Fibroblast of lung (primary cell): ENCODE measurements around the gene TMEM98. TPM values are rescaled to one million over a fixed set of nuclear protein-coding genes. Genes with fewer than 3 reads are reported as not detected.

Experiments used
- DNase-seq, 2 donors: peaks; one replicate each; pipeline versions ENCODE4 v3.0.0 to v3.0.0-alpha.2; 2010; ENCODE audit warnings: low read depth in 2 of 2
- H2AFZ ChIP-seq: 2 replicates; pipeline ENCODE4 v1.5.1; 2012; ENCODE audit warnings: low read length, control low read depth, inconsistent platforms
- H3K27ac ChIP-seq: 2 replicates; pipeline ENCODE4 v1.5.1; 2011; ENCODE audit warnings: low read length, control low read depth; ENCODE audit not compliant: insufficient read depth
- H3K27me3 ChIP-seq: 2 replicates; pipeline ENCODE4 v1.5.1; 2011; ENCODE audit warnings: mild to moderate bottlenecking, low read length; ENCODE audit not compliant: control insufficient read depth, insufficient read depth
- H3K36me3 ChIP-seq: 2 replicates; pipeline ENCODE4 v1.5.1; 2011; ENCODE audit warnings: low read length; ENCODE audit not compliant: control insufficient read depth, insufficient read depth
- H3K4me1 ChIP-seq: 2 replicates; pipeline ENCODE4 v1.5.1; 2011; ENCODE audit warnings: low read length; ENCODE audit not compliant: control insufficient read depth, insufficient read depth; ENCODE audit errors: extremely low read depth
- H3K4me2 ChIP-seq: 2 replicates; pipeline ENCODE4 v1.5.1; 2011; ENCODE audit warnings: low read length, control low read depth; ENCODE audit not compliant: insufficient read depth; ENCODE audit errors: extremely low read depth
- H3K4me3 ChIP-seq, 4 experiments: fragments of 200-600 bp in 1 of 4; sonication (generic) in 1 of 4; replicated peaks in 1 of 4; 2 replicates each; pipeline ENCODE4 v1.5.1; 2011 to 2016; ENCODE audit warnings: low read length in 4 of 4, low read depth in 3 of 4, mild to moderate bottlenecking in 3 of 4, control low read depth in 2 of 4, inconsistent platforms in 1 of 4, mixed read lengths in 1 of 4; ENCODE audit not compliant: insufficient read depth in 1 of 4; ENCODE audit errors: control extremely low read depth in 1 of 4
- H3K79me2 ChIP-seq: 2 replicates; pipeline ENCODE4 v1.5.1; 2012; ENCODE audit warnings: mild to moderate bottlenecking, low read length, inconsistent platforms; ENCODE audit not compliant: control insufficient read depth, insufficient read depth
- H3K9ac ChIP-seq: 2 replicates; pipeline ENCODE4 v1.5.1; 2011; ENCODE audit warnings: mild to moderate bottlenecking, low read length, control low read depth; ENCODE audit not compliant: insufficient read depth
- H3K9me3 ChIP-seq: 2 replicates; pipeline ENCODE4 v1.5.1; 2012; ENCODE audit warnings: low read depth, low read length; ENCODE audit not compliant: control insufficient read depth, insufficient read depth
- H4K20me1 ChIP-seq: 2 replicates; pipeline ENCODE4 v1.5.1; 2011; ENCODE audit warnings: low read length; ENCODE audit not compliant: control insufficient read depth, insufficient read depth; ENCODE audit errors: extremely low read depth
- EZH2 ChIP-seq: IDR thresholded peaks from 2 replicates; pipeline ENCODE4 v1.5.1; 2012; ENCODE audit warnings: low read length, control low read depth, mild to moderate bottlenecking; ENCODE audit errors: missing control alignments
- polyA plus RNA-seq, 2 donors: library from polyadenylated mRNA; depleted of rRNA in 1 of 2; stranded (reverse) in 1 of 2; unstranded in 1 of 2; fragments of >200 nt; gene quantifications; 2 replicates each; pipeline ENCODE4 v1.2.1, GENCODE V29; 2011 to 2012; ENCODE audit warnings: missing spikeins in 1 of 2
- total RNA-seq: library from RNA; depleted of rRNA; stranded (reverse); fragments of >200 nt; gene quantifications from 2 replicates; pipeline ENCODE4 v1.2.1, GENCODE V29; 2014
- TF ChIP-seq, protein P1 (sequence below), 2 donors: IDR thresholded peaks in 1 of 2; conservative IDR thresholded peaks in 1 of 2; 1 replicate in 1 of 2; 2 replicates in 1 of 2; pipeline ENCODE4 v1.5.1; 2011 to 2012; ENCODE audit warnings: low read length in 2 of 2, control low read depth in 1 of 2, inconsistent platforms in 1 of 2, low read depth in 1 of 2, mild to moderate bottlenecking in 1 of 2

Gene TMEM98
- total and polyA plus RNA-seq, 2 donors (not counting 1 experiment from before 2014, with no cell fraction given) = 153 to 220 TPM

DNA sequence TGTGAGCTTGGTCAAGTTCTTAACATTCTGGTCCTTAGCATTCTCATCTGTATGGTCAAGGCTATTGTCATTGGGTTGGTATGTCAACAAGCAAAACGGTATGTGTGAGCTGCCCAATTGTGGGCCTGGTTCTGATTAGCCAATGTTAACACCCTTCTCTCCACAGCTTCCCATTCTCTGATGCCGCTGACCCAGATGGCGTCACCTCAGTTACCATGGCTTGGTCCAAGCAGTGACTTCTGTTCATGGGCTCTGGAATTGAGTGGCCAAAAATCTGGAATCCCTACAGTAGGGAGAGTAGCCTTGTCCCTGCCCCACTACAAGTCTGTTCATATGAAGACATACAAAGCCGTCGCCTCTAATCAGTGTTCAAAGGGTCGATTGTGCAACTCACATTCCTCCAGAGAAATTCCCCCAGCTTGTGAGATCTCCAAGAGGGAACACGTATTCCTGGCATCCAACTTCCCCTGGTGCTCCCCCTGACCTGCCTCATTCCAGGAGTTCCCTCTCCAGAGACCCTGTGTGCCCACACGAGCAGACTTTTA is 15.8 kb downstream of the TMEM98 start:
- Histone ChIP-seq H3K27ac (peak overlapping the region; percentile 16), H3K79me2 (no peaks in the 10 kb centered on the region), H2AFZ (no peak overlapping the region), H3K4me2 (no peak overlapping the region), H3K9me3 (no peaks in the 10 kb centered on the region), H3K27me3 (no peaks in the 10 kb centered on the region), H3K36me3 (no peaks in the 10 kb centered on the region), H3K4me3 (no peak overlapping the region), H3K4me1 (peaks cover 10% of the 10 kb centered on the region), H4K20me1 (no peaks in the 10 kb centered on the region), H3K9ac (no peak overlapping the region)
- no peak for TF ChIP-seq EZH2
- TF ChIP-seq, protein P1, sequence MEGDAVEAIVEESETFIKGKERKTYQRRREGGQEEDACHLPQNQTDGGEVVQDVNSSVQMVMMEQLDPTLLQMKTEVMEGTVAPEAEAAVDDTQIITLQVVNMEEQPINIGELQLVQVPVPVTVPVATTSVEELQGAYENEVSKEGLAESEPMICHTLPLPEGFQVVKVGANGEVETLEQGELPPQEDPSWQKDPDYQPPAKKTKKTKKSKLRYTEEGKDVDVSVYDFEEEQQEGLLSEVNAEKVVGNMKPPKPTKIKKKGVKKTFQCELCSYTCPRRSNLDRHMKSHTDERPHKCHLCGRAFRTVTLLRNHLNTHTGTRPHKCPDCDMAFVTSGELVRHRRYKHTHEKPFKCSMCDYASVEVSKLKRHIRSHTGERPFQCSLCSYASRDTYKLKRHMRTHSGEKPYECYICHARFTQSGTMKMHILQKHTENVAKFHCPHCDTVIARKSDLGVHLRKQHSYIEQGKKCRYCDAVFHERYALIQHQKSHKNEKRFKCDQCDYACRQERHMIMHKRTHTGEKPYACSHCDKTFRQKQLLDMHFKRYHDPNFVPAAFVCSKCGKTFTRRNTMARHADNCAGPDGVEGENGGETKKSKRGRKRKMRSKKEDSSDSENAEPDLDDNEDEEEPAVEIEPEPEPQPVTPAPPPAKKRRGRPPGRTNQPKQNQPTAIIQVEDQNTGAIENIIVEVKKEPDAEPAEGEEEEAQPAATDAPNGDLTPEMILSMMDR (conservative IDR thresholded peaks at IDR 0.05 in 1 of 2, IDR thresholded peaks at IDR 0.05 in 1 of 2; ENCODE audit: low read depth in 1 of 2, low read length in 2 of 2) = no peak
- DNase-seq = peak; percentile 61 to 72

- Histone ChIP-seq H4K20me1 (no peaks in the 10 kb centered on the region), H3K4me3 (no peak overlapping the region), H3K9me3 (no peaks in the 10 kb centered on the region), H3K4me2 (no peak overlapping the region), H3K9ac (no peak overlapping the region), H3K36me3 (no peaks in the 10 kb centered on the region), H3K27ac (no peak overlapping the region), H2AFZ (no peak overlapping the region), H3K27me3 (no peaks in the 10 kb centered on the region), H3K4me1 (peaks cover 10% of the 10 kb centered on the region), H3K79me2 (no peaks in the 10 kb centered on the region)
- DNase-seq = no peak
- TF ChIP-seq, protein P1 (conservative IDR thresholded peaks at IDR 0.05 in 1 of 2, IDR thresholded peaks at IDR 0.05 in 1 of 2; ENCODE audit: low read depth in 1 of 2, low read length in 2 of 2) = no peak
- TF ChIP-seq EZH2 = no peak
Measured at GRCh38 chr17:32944248-32945020, 16.5 kb downstream of the TMEM98 start.

GRCh38 chr17:32946375-32947135 is 18.6 kb downstream of the TMEM98 start:
- H3K4me3 ChIP-seq = no peak overlapping the region
- no peaks in the 10 kb centered on the region for H3K36me3 ChIP-seq
- no peaks in the 10 kb centered on the region for H3K9me3 ChIP-seq
- no peaks in the 10 kb centered on the region for H3K79me2 ChIP-seq
- TF ChIP-seq, protein P1 (conservative IDR thresholded peaks at IDR 0.05 in 1 of 2, IDR thresholded peaks at IDR 0.05 in 1 of 2; ENCODE audit: low read depth in 1 of 2, low read length in 2 of 2) = no peak
- no peak for TF ChIP-seq EZH2
- H3K27ac ChIP-seq = no peak overlapping the region
- H3K27me3 ChIP-seq = no peaks in the 10 kb centered on the region
- no peak for DNase-seq
- H3K4me1 ChIP-seq = peaks cover 10% of the 10 kb centered on the region
- H3K9ac ChIP-seq = no peak overlapping the region
- H3K4me2 ChIP-seq = no peak overlapping the region
- H2AFZ ChIP-seq = no peak overlapping the region
- H4K20me1 ChIP-seq = no peaks in the 10 kb centered on the region
